Endothelial cell of umbilical vein (primary cell): Measurements from ENCODE around the gene SIGLEC9. TPM values are rescaled to one million over a fixed set of nuclear protein-coding genes. Genes with fewer than 3 reads are reported as not detected.

Source experiments
- Bru-seq: library from RNA; stranded (reverse); fragments of 400-500 nt; gene quantifications from one replicate; lab custom pipeline; 2021; lab: Mats Ljungman, UMichigan
- BruChase-seq, 2 experiments: library from RNA; stranded (reverse); fragments of 400-500 nt; gene quantifications; one replicate each; lab custom pipeline; 2021; lab: Mats Ljungman, UMichigan
- BruUV-seq: library from RNA; stranded (reverse); fragments of 400-500 nt; replicated peaks from 2 replicates; lab custom pipeline; 2021; lab: Mats Ljungman, UMichigan
- CTCF ChIA-PET: fragments of 300-600, 350-600 bp; sonication (Branson Sonifier 250); formaldehyde crosslinking; loops from one replicate; lab custom pipeline; 2021; ENCODE audit warnings: antibody characterized with exemption, inconsistent platforms; lab: Charles Lee
- POLR2A ChIA-PET: fragments of 300-600, 350-600 bp; sonication (Branson Sonifier 250); formaldehyde crosslinking; loops from one replicate; lab custom pipeline; 2021; ENCODE audit warnings: antibody characterized with exemption, inconsistent platforms; lab: Charles Lee
- DNase-seq: peaks from one replicate; pipeline ENCODE4 v3.0.0-alpha.2; 2011; ENCODE audit warnings: low read depth, low spot score
- FAIRE-seq: peaks from 2 replicates; lab custom pipeline; 2011; peaks lifted over from hg19 to GRCh38; lab: Jason Lieb, UNC
- H2AFZ ChIP-seq: 2 replicates; pipeline ENCODE4 v1.6.0; 2012; ENCODE audit warnings: low read depth, low read length, control low read depth, inconsistent platforms
- H3K27ac ChIP-seq: 2 replicates; pipeline ENCODE4 v1.5.1; 2011; ENCODE audit warnings: low read depth, mild to moderate bottlenecking, control low read depth, low read length, moderate library complexity; ENCODE audit not compliant: insufficient read depth
- H3K27me3 ChIP-seq, 2 experiments: 2 replicates each; pipeline versions ENCODE4 v1.6.0 to v1.6.1; 2011; ENCODE audit warnings: low read length in 2 of 2, mixed read lengths in 1 of 2; ENCODE audit not compliant: control insufficient read depth in 2 of 2, insufficient read depth in 2 of 2
- H3K36me3 ChIP-seq, 2 experiments: 2 replicates in 1 of 2; 3 replicates in 1 of 2; pipeline ENCODE4 v1.5.1; 2011; ENCODE audit warnings: low read length in 2 of 2, mild to moderate bottlenecking in 1 of 2, moderate library complexity in 1 of 2; ENCODE audit not compliant: control insufficient read depth in 2 of 2, insufficient read depth in 2 of 2; ENCODE audit errors: extremely low read depth in 1 of 2
- H3K4me1 ChIP-seq: 3 replicates; pipeline ENCODE4 v1.5.1; 2011; ENCODE audit warnings: mild to moderate bottlenecking, low read length; ENCODE audit not compliant: control insufficient read depth, insufficient read depth; ENCODE audit errors: extremely low read depth
- H3K4me2 ChIP-seq: 2 replicates; pipeline ENCODE4 v1.6.1; 2011; ENCODE audit warnings: low read length, control low read depth, mixed read lengths; ENCODE audit not compliant: insufficient read depth
- H3K4me3 ChIP-seq, 3 experiments: fragments of 200-600 bp in 1 of 3; sonication (generic), shearing (Covaris generic) in 1 of 3; replicated peaks in 1 of 3; 2 replicates each; pipeline ENCODE4 v1.5.1; 2011 to 2016; ENCODE audit warnings: control low read depth in 3 of 3, low read length in 3 of 3, mild to moderate bottlenecking in 2 of 3, inconsistent platforms in 1 of 3, low read depth in 1 of 3, moderate library complexity in 1 of 3; ENCODE audit not compliant: insufficient read depth in 1 of 3
- H3K79me2 ChIP-seq: 2 replicates; pipeline ENCODE4 v1.6.0; 2012; ENCODE audit warnings: low read length, inconsistent platforms; ENCODE audit not compliant: control insufficient read depth, insufficient read depth
- H3K9ac ChIP-seq: replicated peaks from 2 replicates; pipeline ENCODE3; 2011; ENCODE audit warnings: low read length, control low read depth; ENCODE audit not compliant: insufficient read depth; ENCODE audit errors: extremely low read depth
- H3K9me1 ChIP-seq: replicated peaks from 3 replicates; pipeline ENCODE4 v1.6.0; 2011; ENCODE audit warnings: mild to moderate bottlenecking, low read length; ENCODE audit not compliant: control insufficient read depth, insufficient read depth; ENCODE audit errors: extremely low read depth
- H3K9me3 ChIP-seq: replicated peaks from 2 replicates; pipeline ENCODE4 v1.5.1; 2012; ENCODE audit warnings: low read length, inconsistent platforms; ENCODE audit not compliant: control insufficient read depth, insufficient read depth
- H4K20me1 ChIP-seq: replicated peaks from 2 replicates; pipeline ENCODE3; 2011; ENCODE audit warnings: mild to moderate bottlenecking, low read length; ENCODE audit not compliant: control insufficient read depth, insufficient read depth; ENCODE audit errors: extremely low read depth
- CTCF ChIP-seq, 2 donors: IDR thresholded peaks; 1 replicate in 1 of 2; 2 replicates in 1 of 2; pipeline ENCODE4 v1.5.1; 2011; ENCODE audit warnings: low read length in 2 of 2, mild to moderate bottlenecking in 2 of 2, moderate library complexity in 2 of 2, control low read depth in 1 of 2, inconsistent platforms in 1 of 2, low read depth in 1 of 2; ENCODE audit not compliant: insufficient read depth in 1 of 2; ENCODE audit errors: extremely low read depth in 1 of 2
- EZH2 ChIP-seq: IDR thresholded peaks from 2 replicates; pipeline ENCODE4 v1.6.1; 2012; ENCODE audit warnings: borderline replicate concordance, low read depth, mild to moderate bottlenecking, moderate library complexity, low read length, inconsistent platforms; ENCODE audit not compliant: severe bottlenecking
- FOS ChIP-seq: IDR thresholded peaks from 2 replicates; pipeline ENCODE4 v1.6.1; 2011; ENCODE audit warnings: mild to moderate bottlenecking, low read length, moderate library complexity, borderline replicate concordance; ENCODE audit not compliant: insufficient read depth
- GATA2 ChIP-seq: IDR thresholded peaks from 2 replicates; pipeline ENCODE4 v1.7.0; 2011; ENCODE audit warnings: low read depth, mild to moderate bottlenecking, moderate library complexity, mixed read lengths, low read length; ENCODE audit not compliant: insufficient read length, insufficient read depth
- JUN ChIP-seq: IDR thresholded peaks from 2 replicates; pipeline ENCODE4 v1.6.1; 2011; ENCODE audit warnings: borderline replicate concordance, low read depth; ENCODE audit not compliant: insufficient read length, insufficient read depth
- MAX ChIP-seq: IDR thresholded peaks from 2 replicates; pipeline ENCODE4 v1.6.1; 2011; ENCODE audit not compliant: insufficient read depth, insufficient read length
- MYC ChIP-seq: IDR thresholded peaks from one replicate; pipeline ENCODE4 v1.6.1; 2011; ENCODE audit warnings: mild to moderate bottlenecking, low read depth, low read length
- POLR2A ChIP-seq: IDR thresholded peaks from 2 replicates; pipeline ENCODE4 v1.6.1; 2012; ENCODE audit warnings: low read depth, mild to moderate bottlenecking, control low read depth, low read length
- POLR2AphosphoS5 ChIP-seq: IDR thresholded peaks from 2 replicates; pipeline ENCODE4 v1.6.1; 2012; ENCODE audit warnings: low read depth, mild to moderate bottlenecking, control low read depth, low read length, moderate library complexity; ENCODE audit not compliant: insufficient read depth
- dilution Hi-C: fragments of 300-500 bp; cut with MboI; formaldehyde crosslinking; loops from one replicate; pipeline ENCODE4 v1.15.0; 2019; ENCODE audit warnings: low sequenced_read_pairs; ENCODE audit not compliant: extremely low pct_ligation_motif_present
- intact Hi-C: fragments of 100-400 bp; cut with micrococcal nuclease; formaldehyde crosslinking; loops from one replicate; pipeline ENCODE4 v1.10.0; 2022
- long read RNA-seq: library from polyadenylated mRNA; stranded (forward); transcript quantifications from one replicate; pipeline ENCODE4 v2.0.0, GENCODE V29; 2021
- polyA minus RNA-seq, 3 experiments: library from RNA; depleted of rRNA, polyadenylated mRNA; stranded (reverse); fragments of >200 nt; gene quantifications; 1 replicate in 1 of 3; 2 replicates in 2 of 3; pipeline ENCODE4 v1.2.3, GENCODE V29; 2011
- polyA plus RNA-seq, 4 experiments: library from polyadenylated mRNA; depleted of rRNA in 3 of 4; stranded (reverse) in 3 of 4; unstranded in 1 of 4; fragments of >200 nt; gene quantifications; 2 replicates each; pipeline versions ENCODE4 v1.2.1 to v1.2.3, GENCODE V29; 2011 to 2012; ENCODE audit warnings: missing spikeins in 1 of 4
- total RNA-seq: library from RNA; stranded (reverse); gene quantifications from 2 replicates; pipeline ENCODE4 v1.2.3, GENCODE V29; 2021

Gene SIGLEC9
- total RNA-seq: not detected in 2 replicates
- not detected in 2 replicates for polyA plus RNA-seq
- not detected in 2 replicates for polyA plus RNA-seq (2011; cell fraction: cytosol; rRNA removed)
- polyA plus RNA-seq (2011; cell fraction: nucleus; rRNA removed): not detected in 2 replicates
- not detected in 2 replicates for polyA plus RNA-seq (2012)
- not detected in 2 replicates for polyA minus RNA-seq
- polyA minus RNA-seq (2011; cell fraction: cytosol; rRNA and poly(A)+ RNA removed): not detected
- not detected in 2 replicates for polyA minus RNA-seq (2011; cell fraction: nucleus; rRNA and poly(A)+ RNA removed)
- Bru-seq, nascent RNA: not detected
- BruChase-seq, experiment 1, labeled RNA remaining after a 6-hour chase: not detected
- BruChase-seq, experiment 2, labeled RNA remaining after a 2-hour chase: not detected
- long read RNA-seq: 0 reads

GRCh38 chr19:51124729-51125128 is at the start of gene SIGLEC9:
Gene SIGLEC9, plus strand, starts transcription at chr19:51124906. Its CDS starts 69 bp downstream, at chr19:51124975.
- no peak for TF ChIP-seq FOS
- H3K4me2 ChIP-seq: no peak within 1 kb of the TSS
- no peaks in the 10 kb centered on the region for H3K27me3 ChIP-seq
- no peaks in the 10 kb centered on the region for H4K20me1 ChIP-seq
- POLR2A ChIA-PET: no interaction called here
- no peak within 1 kb of the TSS for H3K4me3 ChIP-seq
- H3K79me2 ChIP-seq: no peaks in the 10 kb centered on the region
- H3K4me1 ChIP-seq: peaks cover 8% of the 10 kb centered on the region
- no peaks in the 10 kb centered on the region for H3K36me3 ChIP-seq
- H3K9me1 ChIP-seq: no peaks in the 10 kb centered on the region
- dilution Hi-C loops: no loop called here
- FAIRE-seq (no peak), DNase-seq (no peak)
- H3K9me3 ChIP-seq: no peaks in the 10 kb centered on the region
- intact Hi-C loops: no loop called here
- BruUV-seq: no TSS peak
- CTCF ChIA-PET: interaction anchor here (0.7 to 1.0 kb wide), 2 partner anchors 13 to 536 kb away, joined by 3 read pairs; no protein-coding TSS in a partner anchor
- H3K27ac ChIP-seq: no peak within 1 kb of the TSS
- no peak within 1 kb of the TSS for H2AFZ ChIP-seq
- H3K9ac ChIP-seq: no peak within 1 kb of the TSS

- dilution Hi-C loops (no loop called here), intact Hi-C loops (no loop called here)
- Histone ChIP-seq H3K27ac (no peak overlapping the region), H2AFZ (no peak overlapping the region), H3K79me2 (no peaks in the 10 kb centered on the region), H3K4me1 (no peaks in the 10 kb centered on the region), H3K27me3 (no peaks in the 10 kb centered on the region), H3K9ac (no peak overlapping the region), H4K20me1 (no peaks in the 10 kb centered on the region), H3K4me3 (no peak overlapping the region), H3K36me3 (no peaks in the 10 kb centered on the region), H3K4me2 (no peak overlapping the region), H3K9me1 (no peaks in the 10 kb centered on the region), H3K9me3 (no peaks in the 10 kb centered on the region)
- POLR2A ChIA-PET: no interaction called here
- no peak for FAIRE-seq
- no peak for TF ChIP-seq MYC
- no peak for TF ChIP-seq CTCF (IDR thresholded peaks at IDR 0.05; ENCODE audit: extremely low read depth in 1 of 2, insufficient read depth in 1 of 2, low read depth in 1 of 2, low read length in 2 of 2)
- no peak for TF ChIP-seq EZH2
- TF ChIP-seq MAX: no peak
- no peak for TF ChIP-seq JUN
- TF ChIP-seq FOS: no peak
- no peak for TF ChIP-seq POLR2A
- no peak for TF ChIP-seq POLR2AphosphoS5
- no peak for TF ChIP-seq GATA2
- CTCF ChIA-PET: interaction anchor here (1.2 kb wide), 1 partner anchor 55 kb away, joined by 3 read pairs; no protein-coding TSS in a partner anchor
- no peak for DNase-seq
- BruUV-seq: no TSS peak
These were observed 48.7 kb upstream of the SIGLEC9 start for GRCh38 chr19:51075998-51076397.
